Suprapubic skin (tissue), 4 donors: ENCODE results near the gene MVD. TPM values are rescaled to one million over a fixed set of nuclear protein-coding genes. Genes with fewer than 3 reads are reported as not detected.

ENCODE experiments used
- DNase-seq, 2 donors: peaks; one replicate each; pipeline ENCODE4 v3.0.0-alpha.2; 2019; ENCODE audit warnings: low spot score in 2 of 2
- H3K27ac ChIP-seq: fragments of 200-600 bp; sonication (generic); one replicate; pipeline ENCODE4 v1.5.1; 2019
- H3K27me3 ChIP-seq: fragments of 200-600 bp; sonication (generic); one replicate; pipeline ENCODE4 v1.5.1; 2019
- H3K36me3 ChIP-seq: fragments of 200-600 bp; sonication (generic); one replicate; pipeline ENCODE4 v1.5.1; 2019
- H3K4me1 ChIP-seq: fragments of 200-600 bp; sonication (generic); one replicate; pipeline ENCODE4 v1.5.1; 2019
- H3K4me3 ChIP-seq: fragments of 200-600 bp; sonication (generic); one replicate; pipeline ENCODE4 v1.5.1; 2019; ENCODE audit warnings: mild to moderate bottlenecking
- H3K9me3 ChIP-seq: fragments of 200-600 bp; sonication (generic); one replicate; pipeline ENCODE4 v1.5.1; 2019
- CTCF ChIP-seq, 2 donors: fragments of 200-600 bp in 1 of 2; fragments of 450-650 bp in 1 of 2; sonication (generic) in 1 of 2; IDR thresholded peaks; one replicate each; pipeline ENCODE4 v1.5.1; 2016 to 2019; ENCODE audit warnings: antibody characterized with exemption in 2 of 2, mild to moderate bottlenecking in 1 of 2, moderate library complexity in 1 of 2
- EP300 ChIP-seq: sonication (generic); formaldehyde crosslinking; IDR thresholded peaks from one replicate; pipeline ENCODE4 v1.6.1; 2017; ENCODE audit warnings: antibody characterized with exemption
- POLR2A ChIP-seq, 2 donors: fragments of 450-650 bp; IDR thresholded peaks; one replicate each; pipeline ENCODE4 v1.6.1; 2017; ENCODE audit warnings: antibody characterized with exemption in 2 of 2, mild to moderate bottlenecking in 2 of 2, moderate library complexity in 2 of 2
- POLR2AphosphoS5 ChIP-seq, 3 donors: sonication (generic); formaldehyde crosslinking; IDR thresholded peaks; one replicate each; pipeline ENCODE4 v1.6.1; 2017; ENCODE audit warnings: antibody characterized with exemption in 3 of 3
- WGBS: methylation state at CpG from one replicate; pipeline ENCODE4 v1.1.5; 2018; 5-methylcytosine and 5-hydroxymethylcytosine counted together
- total RNA-seq, 4 donors: library from RNA; depleted of rRNA; stranded (reverse); fragments of >200 nt; gene quantifications; one replicate each; pipeline ENCODE4 v1.1.0, GENCODE V29; 2016

The MVD gene
- total RNA-seq, 4 donors from 2014 or later = 18.9 to 77.6 (median 44.7) TPM

DNA sequence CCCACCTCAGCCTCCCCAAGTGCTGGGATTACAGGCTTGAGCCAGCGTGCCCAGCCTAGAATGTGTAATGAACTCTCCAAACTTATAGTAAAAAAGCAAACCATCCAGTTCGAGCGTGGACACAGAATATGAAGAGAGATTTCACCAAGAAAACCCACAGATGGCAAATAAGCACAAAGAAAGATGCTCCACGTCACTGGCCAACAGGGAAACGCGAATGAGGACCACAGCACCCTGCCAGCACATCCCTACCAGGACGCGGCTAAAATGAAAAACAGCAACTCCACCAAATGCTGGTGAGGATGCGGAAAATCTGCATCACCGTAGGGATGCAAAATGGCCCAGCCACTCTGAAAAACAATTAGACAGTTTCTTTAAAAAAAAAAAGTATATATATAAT lies 1.4 kb downstream of the MVD start:
- 65% methylated on average over 10 of the region's 10 CpGs for WGBS
- TF ChIP-seq POLR2A (IDR thresholded peaks at IDR 0.05) (no peak), POLR2AphosphoS5 (IDR thresholded peaks at IDR 0.05) (no peak), EP300 (no peak), CTCF (IDR thresholded peaks at IDR 0.05) (no peak)
- Histone ChIP-seq H3K4me3 (no peak overlapping the region), H3K27me3 (no peaks in the 10 kb centered on the region), H3K27ac (no peak overlapping the region), H3K9me3 (no peaks in the 10 kb centered on the region), H3K4me1 (peaks cover 23% of the 10 kb centered on the region), H3K36me3 (no peaks in the 10 kb centered on the region)
- no peak for DNase-seq

- no peak for DNase-seq
- Histone ChIP-seq H3K27me3 (no peaks in the 10 kb centered on the region), H3K9me3 (no peaks in the 10 kb centered on the region), H3K27ac (no peak overlapping the region), H3K36me3 (peaks cover 13% of the 10 kb centered on the region), H3K4me3 (no peak overlapping the region), H3K4me1 (peaks cover 23% of the 10 kb centered on the region)
- WGBS = 93% methylated on average over 17 of the region's 25 CpGs
- TF ChIP-seq EP300 (no peak), POLR2AphosphoS5 (IDR thresholded peaks at IDR 0.05) (no peak)
These were observed 3.7 kb downstream of the MVD start for GRCh38 chr16:88659160-88659559.

- TF ChIP-seq EP300 (no peak), POLR2AphosphoS5 (IDR thresholded peaks at IDR 0.05) (no peak), CTCF (IDR thresholded peaks at IDR 0.05) (no peak)
- Histone ChIP-seq H3K27ac (no peak overlapping the region), H3K36me3 (peaks cover 15% of the 10 kb centered on the region), H3K4me1 (peaks cover 19% of the 10 kb centered on the region), H3K9me3 (no peaks in the 10 kb centered on the region), H3K27me3 (no peaks in the 10 kb centered on the region), H3K4me3 (no peak overlapping the region)
- no peak for DNase-seq
- 91% methylated on average over 13 of the region's 15 CpGs for WGBS
These were observed 4.2 kb downstream of the MVD start for GRCh38 chr16:88658714-88659113.

DNA sequence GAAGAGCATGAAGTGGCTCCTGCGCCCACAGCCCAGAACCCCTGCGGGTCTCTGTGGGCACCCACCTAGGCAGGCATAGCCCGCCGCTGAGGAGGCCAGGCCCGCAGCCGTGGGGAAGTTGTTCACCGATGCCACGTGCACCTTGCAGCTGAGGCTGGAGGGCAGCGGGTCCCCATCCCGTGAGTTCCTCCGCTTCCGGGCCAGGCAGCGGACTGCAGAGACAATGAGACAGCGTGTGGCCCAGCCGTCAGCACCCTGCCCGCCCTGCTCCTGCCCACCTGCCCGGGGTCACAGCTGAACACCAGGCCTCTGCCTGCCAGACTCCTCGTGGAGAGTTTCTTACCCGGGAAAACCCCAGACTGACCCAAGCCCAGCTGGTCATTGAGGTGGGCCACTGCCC lies 5.5 kb downstream of the MVD start:
- no peaks in the 10 kb centered on the region for H3K9me3 ChIP-seq
- peaks cover 25% of the 10 kb centered on the region for H3K36me3 ChIP-seq
- peaks cover 14% of the 10 kb centered on the region for H3K4me1 ChIP-seq
- WGBS = 100% methylated on average over 2 of the region's 19 CpGs
- no peak overlapping the region for H3K27ac ChIP-seq
- no peak overlapping the region for H3K4me3 ChIP-seq
- TF ChIP-seq POLR2AphosphoS5 (IDR thresholded peaks at IDR 0.05) = no peak
- no peak for TF ChIP-seq CTCF (IDR thresholded peaks at IDR 0.05)
- no peak for TF ChIP-seq EP300
- TF ChIP-seq POLR2A (IDR thresholded peaks at IDR 0.05) = no peak
- no peaks in the 10 kb centered on the region for H3K27me3 ChIP-seq
- DNase-seq = no peak

DNA sequence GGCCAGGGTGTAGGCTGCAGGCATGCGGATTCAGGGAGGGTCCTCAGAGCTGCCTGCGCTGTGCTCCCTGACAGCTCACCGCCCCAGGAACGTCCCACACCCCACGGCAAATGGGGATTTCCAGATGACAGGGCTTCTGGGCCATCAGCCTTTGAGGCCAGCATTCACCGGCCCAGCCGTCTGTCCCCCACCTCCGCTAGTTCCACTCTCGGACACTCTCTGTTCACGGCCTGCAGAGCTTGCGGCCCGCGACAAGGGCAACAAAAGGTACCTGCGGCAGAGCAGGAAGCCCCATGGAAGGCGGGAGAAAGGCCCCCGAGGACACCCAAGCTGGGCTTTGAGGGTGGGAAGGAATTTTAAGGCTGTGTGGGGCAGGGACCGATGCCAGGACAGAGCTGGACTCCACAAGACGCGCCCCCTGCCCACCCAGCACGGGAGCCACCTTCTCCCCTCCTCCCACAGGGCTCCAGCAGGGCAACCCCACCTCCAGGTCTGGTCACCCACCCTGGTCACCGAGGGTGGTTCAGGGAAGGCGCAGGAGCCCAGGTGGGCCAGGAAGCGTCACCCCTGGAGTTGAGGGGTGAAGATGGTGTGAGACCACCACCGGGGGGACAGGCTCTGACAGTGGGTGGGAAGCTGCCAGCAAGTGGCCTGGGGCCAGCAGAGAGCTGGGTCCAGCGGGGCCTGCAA lies 6.5 kb downstream of the MVD start:
- H3K9me3 ChIP-seq = no peaks in the 10 kb centered on the region
- 82% methylated on average over 14 of the region's 25 CpGs for WGBS
- H3K27me3 ChIP-seq = no peaks in the 10 kb centered on the region
- H3K4me3 ChIP-seq = no peak overlapping the region
- H3K27ac ChIP-seq = no peak overlapping the region
- peaks cover 10% of the 10 kb centered on the region for H3K4me1 ChIP-seq
- DNase-seq = no peak
- peaks cover 25% of the 10 kb centered on the region for H3K36me3 ChIP-seq
- TF ChIP-seq POLR2A (IDR thresholded peaks at IDR 0.05) (no peak), POLR2AphosphoS5 (IDR thresholded peaks at IDR 0.05) (no peak), CTCF (IDR thresholded peaks at IDR 0.05) (no peak), EP300 (no peak)
